ENCODE measurements around the gene RAB11A. TPM values are rescaled to one million over a fixed set of nuclear protein-coding genes. Genes with fewer than 3 reads are reported as not detected.

The RAB11A gene
- total and polyA plus RNA-seq, 2 of the 13 experiments (the other 11 are each of a cell fraction or from before 2014, with no cell fraction given), result 161 to 162 TPM

DNA sequence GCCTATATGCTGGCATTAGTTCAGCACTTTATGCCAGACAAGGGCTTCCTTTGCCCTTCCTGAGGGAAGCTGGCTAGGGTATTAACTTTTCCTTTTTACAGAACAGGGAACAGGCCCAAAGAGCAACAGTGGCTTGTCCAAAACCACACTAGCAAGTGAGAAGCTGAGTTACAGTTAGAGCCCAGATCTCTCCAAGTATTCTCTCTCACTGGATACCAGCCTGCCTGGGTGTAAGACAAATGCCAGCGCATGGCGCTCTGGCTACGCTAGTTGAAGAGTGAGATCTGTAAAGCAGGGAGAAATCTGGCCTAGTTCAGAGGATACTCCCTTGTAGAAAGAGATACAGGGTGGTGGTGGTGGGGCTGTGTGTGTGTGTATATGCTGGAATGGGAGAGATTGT lies 38.4 kb downstream of the RAB11A start:
- Histone ChIP-seq H3K27me3 (ENCODE audit: control insufficient read depth in 1 of 2, insufficient read depth in 2 of 2, low read length in 2 of 2) (no peaks in the 10 kb centered on the region), H3K27ac (ENCODE audit: extremely low read length, insufficient read depth, low read length) (no peak overlapping the region), H3K4me3 (replicated peaks in 1 of 3; ENCODE audit: insufficient read depth in 1 of 3, low read depth in 2 of 3, low read length in 3 of 3) (no peak overlapping the region), H2AFZ (ENCODE audit: low read length) (no peak overlapping the region), H3K9me3 (ENCODE audit: low read length) (no peaks in the 10 kb centered on the region), H3K4me2 (ENCODE audit: low read depth, low read length) (no peak overlapping the region), H3K36me3 (replicated peaks in 1 of 2; ENCODE audit: control insufficient read depth in 1 of 2, insufficient read depth in 2 of 2, low read length in 2 of 2) (peaks cover 1 to 29% of the 10 kb centered on the region in 2 experiments; a peak in 4 of 5 replicates), H3K4me1 (ENCODE audit: insufficient read depth, low read length) (peaks cover 27% of the 10 kb centered on the region), H4K20me1 (ENCODE audit: insufficient read depth, low read length) (no peaks in the 10 kb centered on the region), H3K9ac (ENCODE audit: insufficient read depth, low read depth, low read length) (no peak overlapping the region), H3K79me2 (ENCODE audit: insufficient read depth, low read length) (no peaks in the 10 kb centered on the region)
- ATAC-seq (no peak), FAIRE-seq (no peak), DNase-seq (ENCODE audit: low spot score) (no peak)
- in situ Hi-C loops (cut with HindIII; ENCODE audit: extremely low pct_ligation_motif_present, low pct_unique_long_range_greater_than_20kb), result no loop called here
- WGBS (ENCODE audit: low lambda C conversion rate), result 100% methylated on average over 3 of the region's 3 CpGs
- TF ChIP-seq NCOA2 (CRISPR knock-in tag; IDR thresholded peaks at IDR 0.05), result no peak
- no peak for TF ChIP-seq SRSF1 (optimal IDR thresholded peaks at IDR 0.05; ENCODE audit: low read depth, low read length)
- TF ChIP-seq GATAD2A (CRISPR knock-in tag; IDR thresholded peaks at IDR 0.05), result no peak
- TF ChIP-seq ZNF33B (CRISPR knock-in tag; IDR thresholded peaks at IDR 0.05), result no peak
- TF ChIP-seq ZNF772 (CRISPR knock-in tag; IDR thresholded peaks at IDR 0.05), result no peak
- CTCF ChIA-PET (ENCODE audit: low intra/inter-chr PET ratio, low total read pairs), result no interaction called here
- intact Hi-C loops (cut with micrococcal nuclease; ENCODE audit: unreplicated experiment), result no loop called here
- POLR2A ChIA-PET, result no interaction called here
- no TSS peak for BruUV-seq (replicated peaks)

DNA sequence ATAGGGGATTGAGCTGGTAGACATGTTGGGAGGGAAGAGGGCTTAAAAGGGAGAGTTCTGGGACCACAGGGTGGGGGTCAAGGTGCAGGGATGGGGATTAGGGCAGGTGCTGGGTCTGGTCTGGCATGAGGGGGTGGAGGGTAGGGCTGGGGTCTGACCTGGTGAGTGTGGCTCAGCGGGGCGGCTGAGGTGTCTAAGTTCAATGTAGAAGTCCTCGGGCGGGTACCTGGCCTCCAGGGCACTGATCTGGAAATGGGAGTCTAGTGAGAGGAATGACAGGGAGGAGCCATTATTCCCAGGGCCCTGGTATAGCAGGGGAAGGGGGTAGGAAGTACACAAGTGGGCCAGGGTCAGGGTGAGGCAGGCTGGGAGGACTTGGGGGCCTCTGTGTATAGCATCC lies 39.6 kb downstream of the RAB11A start:
- CTCF ChIA-PET (ENCODE audit: low intra/inter-chr PET ratio, low total read pairs), result no interaction called here
- 98% methylated on average over 4 of the region's 4 CpGs for WGBS (ENCODE audit: low lambda C conversion rate)
- no TSS peak for BruUV-seq (replicated peaks)

More for the DNA sequence above, 39.6 kb downstream of the RAB11A start:
- Histone ChIP-seq H3K36me3 (replicated peaks in 1 of 2; ENCODE audit: control insufficient read depth in 1 of 2, insufficient read depth in 2 of 2, low read length in 2 of 2) (peaks cover 1 to 25% of the 10 kb centered on the region in 2 experiments; a peak in 4 of 5 replicates), H3K4me1 (ENCODE audit: insufficient read depth, low read length) (peaks cover 16% of the 10 kb centered on the region), H3K27ac (ENCODE audit: extremely low read length, insufficient read depth, low read length) (no peak overlapping the region), H3K79me2 (ENCODE audit: insufficient read depth, low read length) (no peaks in the 10 kb centered on the region), H3K9me3 (ENCODE audit: low read length) (no peaks in the 10 kb centered on the region), H3K4me2 (ENCODE audit: low read depth, low read length) (no peak overlapping the region), H3K27me3 (ENCODE audit: control insufficient read depth in 1 of 2, insufficient read depth in 2 of 2, low read length in 2 of 2) (no peaks in the 10 kb centered on the region), H3K4me3 (replicated peaks in 1 of 3; ENCODE audit: insufficient read depth in 1 of 3, low read depth in 2 of 3, low read length in 3 of 3) (no peak overlapping the region), H4K20me1 (ENCODE audit: insufficient read depth, low read length) (no peaks in the 10 kb centered on the region), H2AFZ (ENCODE audit: low read length) (no peak overlapping the region), H3K9ac (ENCODE audit: insufficient read depth, low read depth, low read length) (no peak overlapping the region)
- ATAC-seq (no peak), FAIRE-seq (no peak), DNase-seq (ENCODE audit: low spot score) (no peak)
- in situ Hi-C loops (cut with HindIII; ENCODE audit: extremely low pct_ligation_motif_present, low pct_unique_long_range_greater_than_20kb) (no loop called here), intact Hi-C loops (cut with micrococcal nuclease; ENCODE audit: unreplicated experiment) (no loop called here)
- TF ChIP-seq ZNF552 (CRISPR knock-in tag; IDR thresholded peaks at IDR 0.05; ENCODE audit: borderline replicate concordance) (no peak), RFX5 (IDR thresholded peaks at IDR 0.05; ENCODE audit: low read depth, low read length) (no peak), CC2D1A (CRISPR knock-in tag; IDR thresholded peaks at IDR 0.05) (no peak), BORCS8-MEF2B (CRISPR knock-in tag; IDR thresholded peaks at IDR 0.05) (no peak), PHF5A (CRISPR knock-in tag; IDR thresholded peaks at IDR 0.05; ENCODE audit: low read depth, unreplicated experiment) (no peak), MBNL3 (CRISPR knock-in tag; conservative IDR thresholded peaks at IDR 0.05) (no peak), LCORL (IDR thresholded peaks at IDR 0.05) (no peak), LCORL (CRISPR knock-in tag; IDR thresholded peaks at IDR 0.05) (no peak)
- POLR2A ChIA-PET, result no interaction called here

All from HepG2 (cell line).